ENCODE results near the gene DDIT4. TPM values are rescaled to one million over a fixed set of nuclear protein-coding genes. Genes with fewer than 3 reads are reported as not detected.

DDIT4 gene
- total and polyA plus RNA-seq, 2 of the 4 experiments (the other 2 are of a cell fraction): 59.6 to 108 TPM

GRCh38 chr10:72260976-72261783, 12.5 kb upstream of the DDIT4 start:
- H3K79me1 ChIP-seq (ENCODE audit: low read depth in 1 of 2, low read length in 2 of 2): no peaks in the 10 kb centered on the region
- peak overlapping the region; percentile 88 for H3K4me2 ChIP-seq (ENCODE audit: low read depth, low read length)
- no TSS peak for BruUV-seq (replicated peaks)
- peak overlapping the region; percentile 97 for H3K27ac ChIP-seq (ENCODE audit: insufficient read depth, low read length)
- CTCF ChIA-PET: interaction anchor here (0.5 to 1.3 kb wide), 4 partner anchors 10 to 66 kb away, joined by 3 read pairs; no protein-coding TSS in a partner anchor
- H2AK5ac ChIP-seq (ENCODE audit: low read depth, low read length): peak overlapping the region; percentile 98
- peak overlapping the region; percentile 44 for H3K4me3 ChIP-seq (ENCODE audit: insufficient read depth, low read depth, low read length)
- dilution Hi-C loops (cut with HindIII; ENCODE audit: low sequenced_read_pairs, unreplicated experiment) (no loop called here), intact Hi-C loops (cut with micrococcal nuclease) (loop anchor here (1.0 to 2.0 kb wide), 2 partner anchors 12 to 16 kb away; partner anchors contain the start of gene DDIT4), in situ Hi-C loops (cut with MboI; ENCODE audit: low sequenced_read_pairs) (no loop called here)
- H3K56ac ChIP-seq (ENCODE audit: extremely low read depth, insufficient read depth, low read length): peak overlapping the region; percentile 89
- H4K91ac ChIP-seq (ENCODE audit: insufficient read depth, low read depth, low read length): peak overlapping the region; percentile 94
- peak overlapping the region; percentile 98 for H3K4ac ChIP-seq (ENCODE audit: low read depth, low read length)
- TF ChIP-seq MXI1 (IDR thresholded peaks at IDR 0.05; ENCODE audit: borderline replicate concordance, low read depth, low read length) (no peak), MAZ (IDR thresholded peaks at IDR 0.05; ENCODE audit: borderline replicate concordance, low read depth, low read length) (peak; percentile 22; the same call in 1 of the 2 replicates), RCOR1 (IDR thresholded peaks at IDR 0.05; ENCODE audit: insufficient replicate concordance, low read length) (no peak), NFE2L2 (IDR thresholded peaks at IDR 0.05; ENCODE audit: low read depth, low read length) (peak; percentile 1; the same call in 1 of the 2 replicates)
- no peaks in the 10 kb centered on the region for H3K9me3 ChIP-seq (ENCODE audit: control insufficient read depth, insufficient read depth, low read length)
- 5% methylated on average over 3 of the region's 30 CpGs; no CpG with 5 or more reads in 1 of the 2 experiments for WGBS, 2 experiments (ENCODE audit: extremely low coverage in 2 of 2, insufficient read length in 1 of 2)
- H4K20me1 ChIP-seq (ENCODE audit: insufficient read depth, low read length): no peaks in the 10 kb centered on the region
- H4K5ac ChIP-seq (ENCODE audit: low read depth, low read length): peak overlapping the region; percentile 93
- H2BK15ac ChIP-seq (ENCODE audit: low read depth, low read length): peak overlapping the region; percentile 95; the same call in 2 of the 3 replicates
- peak overlapping the region; percentile 60 for H2BK20ac ChIP-seq (ENCODE audit: low read depth, low read length)
- H3K4me1 ChIP-seq (ENCODE audit: control insufficient read depth, insufficient read depth, low read length): peaks cover 23% of the 10 kb centered on the region
- H3K14ac ChIP-seq (replicated peaks; ENCODE audit: low read depth, low read length): peak overlapping the region; percentile 96
- no peaks in the 10 kb centered on the region for H3K36me3 ChIP-seq (ENCODE audit: control insufficient read depth, insufficient read depth, low read length)
- peaks cover 18% of the 10 kb centered on the region for H3K9me1 ChIP-seq (ENCODE audit: insufficient read depth, low read length)
- peak overlapping the region; percentile 98 for H2BK5ac ChIP-seq (ENCODE audit: low read depth, low read length, poor library complexity, severe bottlenecking)
- peak overlapping the region; percentile 78 for H3K23ac ChIP-seq (ENCODE audit: low read depth, low read length)
- H3K27me3 ChIP-seq (ENCODE audit: control insufficient read depth, insufficient read depth, low read length): no peaks in the 10 kb centered on the region
- H2BK120ac ChIP-seq (ENCODE audit: low read depth, low read length): peak overlapping the region; percentile 96
- ATAC-seq (ENCODE audit: low read depth): peak; percentile 7
- no peak for DNase-seq
- H4K8ac ChIP-seq (ENCODE audit: low read depth in 2 of 2, low read length in 2 of 2): peak overlapping the region; percentile 83 to 98
- peak overlapping the region; percentile 98 for H2AK9ac ChIP-seq (replicated peaks; ENCODE audit: low read depth, low read length, poor library complexity)
- H3K9ac ChIP-seq (ENCODE audit: low read depth, low read length): peak overlapping the region; percentile 79
- H3K18ac ChIP-seq (ENCODE audit: low read depth, low read length): peak overlapping the region; percentile 95
- POLR2A ChIA-PET (ENCODE audit: unreplicated experiment): interaction anchor here (0.6 to 1.7 kb wide), 3 partner anchors 13 to 45 kb away, joined by 3 to 8 read pairs (median 7); partner anchors contain the start of genes ANAPC16, ASCC1 and DDIT4
- peak overlapping the region; percentile 97 for H2AFZ ChIP-seq (replicated peaks; ENCODE audit: low read length, poor library complexity)
